Endothelial cell of hepatic sinusoid (primary cell): Measurements from ENCODE around the gene TRIM33.
"Not testable (repeated sequence)": the region's sequence is repeated elsewhere in the genome, so short reads cannot be mapped to it uniquely, and the experiment has no call there.

ENCODE experiments used
- in situ Hi-C: cut with HindIII; loops from 2 replicates; pipeline ENCODE4 v1.10.0; 2017; ENCODE audit warnings: low sequenced_read_pairs

TRIM33 gene

GRCh38 chr1:114428083-114428754 lies 82.8 kb downstream of the TRIM33 start:
- in situ Hi-C loops = no loop called here

- in situ Hi-C loops = no loop called here
These were observed 83.4 kb downstream of the TRIM33 start for GRCh38 chr1:114427612-114428011.

- in situ Hi-C loops = no loop called here
These were observed 87.5 kb downstream of the TRIM33 start for GRCh38 chr1:114423455-114423854.

- in situ Hi-C loops = not testable (repeated sequence)
These were observed 92.1 kb downstream of the TRIM33 start for GRCh38 chr1:114418948-114419347.

- in situ Hi-C loops = no loop called here
These were observed 113.4 kb downstream of the TRIM33 start for GRCh38 chr1:114397601-114398000.

- in situ Hi-C loops = no loop called here
These were observed 115.1 kb downstream of the TRIM33 start for GRCh38 chr1:114395863-114396262.

- in situ Hi-C loops = no loop called here
These were observed 120.0 kb downstream of the TRIM33 start for GRCh38 chr1:114390960-114391359.

GRCh38 chr1:114390361-114390760 lies 120.6 kb downstream of the TRIM33 start:
- in situ Hi-C loops = no loop called here

- in situ Hi-C loops = no loop called here
These were observed 122.5 kb downstream of the TRIM33 start for GRCh38 chr1:114388432-114389003.

- in situ Hi-C loops = not testable (repeated sequence)
These were observed 123.4 kb downstream of the TRIM33 start for GRCh38 chr1:114387585-114387984.

GRCh38 chr1:114387010-114387360 lies 124.0 kb downstream of the TRIM33 start:
- in situ Hi-C loops = no loop called here

- in situ Hi-C loops = no loop called here
These were observed 124.6 kb downstream of the TRIM33 start for GRCh38 chr1:114386129-114387009.

GRCh38 chr1:114384922-114385321 lies 126.1 kb downstream of the TRIM33 start:
- in situ Hi-C loops = no loop called here

GRCh38 chr1:114379987-114380386 lies 131.0 kb downstream of the TRIM33 start:
- in situ Hi-C loops = no loop called here

GRCh38 chr1:114379358-114379757 lies 131.6 kb downstream of the TRIM33 start:
- in situ Hi-C loops = no loop called here

- in situ Hi-C loops = no loop called here
These were observed 133.6 kb downstream of the TRIM33 start for GRCh38 chr1:114377356-114377755.

GRCh38 chr1:114369930-114370329 lies 141.1 kb downstream of the TRIM33 start:
- in situ Hi-C loops = no loop called here

- in situ Hi-C loops = not testable (repeated sequence)
These were observed 141.6 kb downstream of the TRIM33 start for GRCh38 chr1:114369266-114369919.

- in situ Hi-C loops = no loop called here
These were observed 142.3 kb downstream of the TRIM33 start for GRCh38 chr1:114368560-114369255.

- in situ Hi-C loops = no loop called here
These were observed 143.2 kb downstream of the TRIM33 start for GRCh38 chr1:114367810-114368209.

- in situ Hi-C loops = not testable (repeated sequence)
These were observed 147.8 kb downstream of the TRIM33 start for GRCh38 chr1:114363230-114363629.
